ENCODE data around the gene ACE2.
"Not testable (repeated sequence)": the region's sequence is repeated elsewhere in the genome, so short reads cannot be mapped to it uniquely, and the experiment has no call there.

Gene ACE2

GRCh38 chrX:15600745-15601144, at the start of gene ACE2:
TSS of gene ACE2 (minus strand) at chrX:15600960. CDS start at chrX:15600911, 49 bp downstream.
- no peak within 1 kb of the TSS for H3K4me3 ChIP-seq (ENCODE audit: low read depth, low read length)
- no peak for TF ChIP-seq CTCF (IDR thresholded peaks at IDR 0.05; ENCODE audit: low read depth, low read length, missing control alignments)
- in situ Hi-C loops (cut with HindIII; ENCODE audit: low pct_ligation_motif_present, low sequenced_read_pairs) = no loop called here
- H3K36me3 ChIP-seq (replicated peaks) = no peaks in the 10 kb centered on the region
- H3K27ac ChIP-seq = no peak within 1 kb of the TSS
- no peak for DNase-seq
- no peaks in the 10 kb centered on the region for H3K27me3 ChIP-seq (replicated peaks)

- DNase-seq; H3K4me3 ChIP-seq (ENCODE audit: low read depth, low read length); H3K27ac ChIP-seq; H3K27me3 ChIP-seq (replicated peaks); in situ Hi-C loops (cut with HindIII; ENCODE audit: low pct_ligation_motif_present, low sequenced_read_pairs); H3K36me3 ChIP-seq (replicated peaks): not testable (repeated sequence)
Measured at GRCh38 chrX:15647510-15647909, 46.8 kb upstream of the ACE2 start.

GRCh38 chrX:15646543-15646942, 45.8 kb upstream of the ACE2 start:
- H3K27me3 ChIP-seq (replicated peaks) = no peaks in the 10 kb centered on the region
- in situ Hi-C loops (cut with HindIII; ENCODE audit: low pct_ligation_motif_present, low sequenced_read_pairs) = no loop called here
- TF ChIP-seq CTCF (IDR thresholded peaks at IDR 0.05; ENCODE audit: low read depth, low read length, missing control alignments) = no peak
- no peaks in the 10 kb centered on the region for H3K36me3 ChIP-seq (replicated peaks)
- H3K4me3 ChIP-seq (ENCODE audit: low read depth, low read length) = no peak overlapping the region
- no peak for DNase-seq
- no peak overlapping the region for H3K27ac ChIP-seq

GRCh38 chrX:15646031-15646430, 45.3 kb upstream of the ACE2 start:
- in situ Hi-C loops (cut with HindIII; ENCODE audit: low pct_ligation_motif_present, low sequenced_read_pairs) = no loop called here
- no peak for TF ChIP-seq CTCF (IDR thresholded peaks at IDR 0.05; ENCODE audit: low read depth, low read length, missing control alignments)
- no peak overlapping the region for H3K4me3 ChIP-seq (ENCODE audit: low read depth, low read length)
- DNase-seq = no peak
- no peak overlapping the region for H3K27ac ChIP-seq
- no peaks in the 10 kb centered on the region for H3K36me3 ChIP-seq (replicated peaks)
- H3K27me3 ChIP-seq (replicated peaks) = no peaks in the 10 kb centered on the region

- Histone ChIP-seq H3K27ac (no peak overlapping the region), H3K4me3 (ENCODE audit: low read depth, low read length) (no peak overlapping the region), H3K36me3 (replicated peaks) (no peaks in the 10 kb centered on the region), H3K27me3 (replicated peaks) (no peaks in the 10 kb centered on the region)
- in situ Hi-C loops (cut with HindIII; ENCODE audit: low pct_ligation_motif_present, low sequenced_read_pairs) = no loop called here
- no peak for TF ChIP-seq CTCF (IDR thresholded peaks at IDR 0.05; ENCODE audit: low read depth, low read length, missing control alignments)
- DNase-seq = no peak
Measured at GRCh38 chrX:15645266-15645665, 44.5 kb upstream of the ACE2 start.

- Histone ChIP-seq H3K27ac (no peak overlapping the region), H3K4me3 (ENCODE audit: low read depth, low read length) (no peak overlapping the region), H3K27me3 (replicated peaks) (no peaks in the 10 kb centered on the region), H3K36me3 (replicated peaks) (no peaks in the 10 kb centered on the region)
- TF ChIP-seq CTCF (IDR thresholded peaks at IDR 0.05; ENCODE audit: low read depth, low read length, missing control alignments) = no peak
- DNase-seq = no peak
- in situ Hi-C loops (cut with HindIII; ENCODE audit: low pct_ligation_motif_present, low sequenced_read_pairs) = no loop called here
Measured at GRCh38 chrX:15644560-15644872, 43.8 kb upstream of the ACE2 start.

Measured in brain microvascular endothelial cell (primary cell).